GM19452 (cell line): ENCODE measurements around the gene EBF4.
A peak's percentile ranks its signal among the peaks of the same experiment; 100 is the strongest.

Experiments used
- ATAC-seq: cut with Tn5 transposase; IDR thresholded peaks from one replicate; pipeline ENCODE4 v1.9.1; 2021; ENCODE audit not compliant: unreplicated experiment

Gene EBF4

DNA sequence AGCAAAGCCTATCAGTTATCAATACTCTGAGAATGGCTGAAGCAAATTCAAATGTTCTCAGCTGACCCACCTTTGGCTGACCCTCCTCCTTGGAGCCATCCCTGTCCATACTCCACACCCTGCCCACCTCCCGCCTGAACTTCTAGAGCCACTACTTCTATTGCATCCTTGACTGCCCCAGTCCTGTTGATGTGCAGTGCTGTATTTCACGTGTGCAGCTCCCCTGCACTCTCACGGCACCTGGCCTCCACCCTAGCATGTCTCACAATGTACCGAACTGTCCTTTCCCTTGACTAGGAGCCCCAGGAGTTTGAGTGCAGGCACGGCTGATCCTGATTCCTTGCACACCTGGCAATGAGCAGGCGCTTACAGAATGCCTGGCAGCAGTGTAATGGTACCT lies 100.9 kb downstream of the EBF4 start:
- no peak for ATAC-seq

DNA sequence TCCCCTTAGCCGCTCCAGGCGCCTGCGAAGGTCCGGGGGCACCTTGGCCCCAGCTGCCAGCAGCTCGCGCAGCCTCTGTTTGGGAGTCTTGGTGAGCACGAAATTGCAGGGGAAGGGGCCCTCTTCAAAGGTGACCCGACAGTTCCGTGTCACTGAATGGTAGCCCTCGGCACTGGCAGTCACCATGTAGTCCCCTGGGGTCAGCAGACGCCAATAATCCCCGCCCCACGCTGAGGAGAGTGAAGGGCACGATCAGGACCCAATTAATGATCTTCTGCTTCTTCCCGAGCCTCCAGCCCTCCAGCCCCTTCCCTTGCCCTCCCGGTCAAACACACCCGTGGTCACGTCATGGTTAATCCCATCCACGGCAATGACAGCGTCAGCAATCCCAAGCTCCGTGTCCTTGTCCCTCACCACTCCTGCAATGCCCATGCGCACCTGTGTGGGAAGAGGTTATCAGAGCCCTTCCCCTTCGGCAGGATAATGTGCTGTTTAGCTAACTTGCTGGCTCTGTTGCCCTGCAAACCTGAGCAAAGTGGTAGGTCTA lies 101.7 kb downstream of the EBF4 start:
- ATAC-seq = no peak

DNA sequence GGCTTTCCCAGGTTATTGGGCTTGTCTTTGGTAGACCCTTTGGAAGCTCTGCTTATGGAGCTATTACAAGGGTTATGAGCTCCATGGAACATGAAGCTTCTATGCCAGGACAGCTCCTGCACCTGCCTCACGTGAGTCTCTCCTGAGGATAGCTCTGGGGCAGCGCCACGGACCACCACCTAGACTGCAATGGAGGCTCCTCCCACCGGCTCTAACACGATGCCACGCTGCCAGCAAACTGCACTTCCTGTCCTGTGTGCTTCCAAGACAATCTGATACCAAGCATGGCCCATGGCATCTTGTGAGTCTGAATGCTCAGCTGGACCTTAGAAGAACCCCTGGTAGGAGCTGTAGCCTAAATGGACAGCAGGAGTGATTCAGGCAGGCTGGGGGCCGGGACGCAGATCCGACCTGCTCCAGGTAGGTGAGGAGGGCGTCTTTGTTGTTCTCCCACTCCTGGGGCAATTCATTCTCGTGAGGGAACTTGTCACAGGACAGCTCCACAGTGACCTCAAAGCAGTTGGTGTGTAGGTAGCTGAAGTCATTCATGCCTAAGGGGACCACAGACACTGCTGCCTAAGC lies 102.4 kb downstream of the EBF4 start:
- no peak for ATAC-seq

DNA sequence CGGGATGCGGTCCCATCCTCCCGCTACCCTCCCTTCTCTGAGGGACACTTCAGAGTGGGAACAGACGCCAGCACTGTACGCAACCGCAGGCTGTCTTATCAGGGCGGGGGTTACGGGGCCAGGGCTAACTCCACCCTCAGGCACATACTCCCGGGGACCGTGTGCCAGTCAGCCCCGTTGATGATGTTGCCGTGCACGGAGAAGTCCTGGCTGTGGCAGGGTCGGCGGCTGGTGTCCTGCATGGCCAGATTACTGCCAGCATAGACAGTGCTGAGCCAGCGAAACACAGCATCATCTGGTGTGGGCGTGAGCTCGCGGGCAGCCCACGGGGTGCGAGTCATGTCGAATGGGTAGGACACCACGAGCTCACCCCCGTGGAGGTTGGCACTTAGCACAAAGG lies 102.9 kb downstream of the EBF4 start:
- no peak for ATAC-seq

DNA sequence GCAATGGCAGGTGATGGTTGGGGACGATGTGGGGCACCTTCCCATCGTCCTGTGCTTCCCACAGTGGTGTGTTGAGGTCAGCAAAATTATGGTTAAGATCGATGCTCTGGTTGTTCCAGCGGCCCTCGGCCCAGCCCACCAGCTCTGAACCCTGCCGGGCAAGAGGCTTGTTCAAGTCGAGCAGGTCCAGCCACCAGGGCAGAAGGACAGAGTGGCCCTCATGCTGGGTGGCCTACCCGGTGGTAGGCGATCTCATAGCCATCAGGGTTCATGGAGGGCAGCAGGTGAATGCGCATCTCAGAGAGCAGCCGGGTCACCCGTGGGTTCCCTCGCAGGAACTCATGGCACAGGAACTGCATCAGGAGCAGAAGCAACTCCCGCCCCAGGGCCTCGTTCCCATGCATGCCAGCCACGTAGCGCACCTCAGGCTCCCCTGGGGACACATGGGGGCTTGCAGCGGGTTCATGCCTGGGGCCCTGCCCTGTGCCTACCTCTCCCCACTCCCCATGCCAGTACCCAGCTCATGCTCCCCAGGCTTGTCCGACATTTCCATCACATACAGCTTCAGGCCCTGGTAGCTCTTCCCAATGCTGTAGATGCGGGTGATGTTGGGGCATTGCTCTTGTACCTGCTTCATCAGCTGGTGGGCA lies 103.6 kb downstream of the EBF4 start:
- no peak for ATAC-seq

DNA sequence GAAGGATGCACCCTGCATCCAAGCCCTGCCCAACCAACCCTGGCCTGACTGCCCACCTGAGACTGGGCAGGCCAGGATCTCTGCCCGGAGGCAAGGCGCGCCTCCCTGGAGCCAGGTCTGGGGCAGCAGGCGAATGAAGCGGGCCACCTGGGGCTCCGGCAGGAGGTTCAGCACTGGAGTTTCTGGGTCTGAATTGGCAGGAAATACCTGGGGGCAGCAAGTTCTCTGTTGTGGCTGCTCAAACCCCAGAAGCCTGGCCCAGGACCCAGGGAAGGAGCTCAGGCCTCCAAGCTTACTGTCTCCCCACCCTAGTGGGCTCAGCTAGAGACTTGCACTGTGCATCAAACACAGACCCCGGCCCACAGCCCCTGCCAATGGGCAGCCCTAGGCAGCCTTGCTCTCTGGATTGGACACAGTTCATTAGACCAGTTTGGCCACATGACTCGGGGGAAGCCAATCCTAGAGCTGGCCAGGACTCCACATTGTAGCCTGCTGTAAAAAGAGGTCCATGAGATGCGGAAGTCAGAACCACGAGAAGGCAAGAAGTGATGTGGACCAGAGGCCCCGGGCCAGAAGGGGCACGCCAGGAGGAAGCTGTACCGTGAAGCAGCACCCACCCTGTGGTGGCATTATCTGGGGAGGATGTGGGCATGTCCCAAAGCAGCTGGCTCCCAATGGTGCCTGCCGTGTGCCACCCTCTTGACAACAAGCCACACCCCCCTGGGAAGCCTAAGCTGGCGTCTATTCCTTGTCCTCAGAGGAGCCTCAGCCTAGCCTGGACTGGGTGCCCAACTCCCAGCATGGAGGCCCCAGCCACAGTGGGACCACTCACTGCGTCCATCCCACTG lies 104.8 kb downstream of the EBF4 start:
- ATAC-seq = no peak

DNA sequence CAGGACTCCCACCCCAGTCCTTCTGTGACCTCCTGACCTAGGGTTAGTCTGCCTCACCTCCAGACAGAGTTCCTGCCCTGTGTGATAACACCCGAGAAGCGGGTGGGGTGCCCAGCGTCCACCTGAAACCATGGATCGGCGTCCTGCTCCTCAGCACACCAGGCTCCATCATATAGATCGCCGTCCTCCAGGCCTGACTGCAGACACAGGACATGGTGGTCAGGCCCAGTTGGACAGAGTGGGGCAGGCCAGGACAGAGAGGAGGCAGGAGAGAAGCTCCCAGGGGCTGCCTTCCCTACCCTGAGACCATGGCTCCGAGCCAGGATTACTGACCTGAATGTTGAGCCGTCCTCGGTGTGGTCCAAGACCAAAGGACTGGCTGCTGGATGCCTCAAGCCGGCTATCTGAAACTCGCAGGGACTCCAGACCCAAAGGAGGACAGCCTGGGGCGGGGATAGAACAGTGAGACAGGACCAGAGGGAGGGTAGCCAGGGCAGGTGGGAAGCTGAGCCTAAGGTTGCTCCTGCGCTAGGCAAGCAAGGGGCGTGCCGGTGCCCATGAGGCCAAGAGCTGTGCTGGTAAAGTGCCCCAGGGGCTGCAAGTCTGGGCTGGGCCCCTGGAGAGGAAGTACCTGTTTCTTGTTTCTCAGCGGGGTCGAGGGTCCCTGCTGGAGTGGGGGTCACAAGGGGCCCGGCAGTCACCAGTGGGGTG lies 105.7 kb downstream of the EBF4 start:
- ATAC-seq = no peak

DNA sequence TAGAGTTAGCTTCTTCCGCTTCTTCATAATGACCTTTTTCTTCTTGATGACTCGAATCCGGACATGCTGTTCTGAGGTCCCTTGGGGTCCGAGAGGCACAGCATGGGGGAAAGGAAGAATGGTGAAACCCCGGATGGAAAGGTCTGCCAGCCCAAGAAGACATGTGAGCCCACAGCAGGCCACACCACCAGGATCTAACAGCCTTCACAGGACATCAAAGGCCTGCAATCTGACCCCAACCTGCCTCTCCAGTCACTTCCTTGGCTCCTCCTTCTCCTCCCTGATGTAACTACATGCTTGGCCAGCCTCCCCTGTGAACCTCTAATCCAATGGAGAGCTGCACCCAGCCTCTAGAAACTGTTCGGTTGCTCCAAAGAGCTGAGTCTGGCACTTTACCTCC lies 106.2 kb downstream of the EBF4 start:
- no peak for ATAC-seq

DNA sequence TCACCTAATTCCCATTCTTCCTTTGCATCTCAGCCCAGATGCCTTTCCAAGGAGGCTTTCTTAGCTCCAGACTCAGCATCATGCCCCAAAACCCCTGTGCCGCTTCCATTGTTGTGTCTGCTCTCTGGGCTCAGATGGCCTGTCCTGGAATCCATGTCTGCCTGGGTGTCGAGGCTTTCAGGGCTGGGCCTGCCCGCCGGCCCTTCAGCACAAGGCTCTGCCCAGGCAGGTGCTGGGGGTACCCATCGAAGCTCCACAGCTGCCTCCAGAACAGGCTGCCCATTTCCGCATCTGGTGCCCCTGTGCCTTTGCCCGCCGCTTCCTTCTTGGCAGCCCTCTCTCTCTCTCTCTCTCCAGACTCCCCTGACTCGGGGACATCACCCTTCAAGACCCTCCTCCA lies 106.7 kb downstream of the EBF4 start:
- no peak for ATAC-seq

DNA sequence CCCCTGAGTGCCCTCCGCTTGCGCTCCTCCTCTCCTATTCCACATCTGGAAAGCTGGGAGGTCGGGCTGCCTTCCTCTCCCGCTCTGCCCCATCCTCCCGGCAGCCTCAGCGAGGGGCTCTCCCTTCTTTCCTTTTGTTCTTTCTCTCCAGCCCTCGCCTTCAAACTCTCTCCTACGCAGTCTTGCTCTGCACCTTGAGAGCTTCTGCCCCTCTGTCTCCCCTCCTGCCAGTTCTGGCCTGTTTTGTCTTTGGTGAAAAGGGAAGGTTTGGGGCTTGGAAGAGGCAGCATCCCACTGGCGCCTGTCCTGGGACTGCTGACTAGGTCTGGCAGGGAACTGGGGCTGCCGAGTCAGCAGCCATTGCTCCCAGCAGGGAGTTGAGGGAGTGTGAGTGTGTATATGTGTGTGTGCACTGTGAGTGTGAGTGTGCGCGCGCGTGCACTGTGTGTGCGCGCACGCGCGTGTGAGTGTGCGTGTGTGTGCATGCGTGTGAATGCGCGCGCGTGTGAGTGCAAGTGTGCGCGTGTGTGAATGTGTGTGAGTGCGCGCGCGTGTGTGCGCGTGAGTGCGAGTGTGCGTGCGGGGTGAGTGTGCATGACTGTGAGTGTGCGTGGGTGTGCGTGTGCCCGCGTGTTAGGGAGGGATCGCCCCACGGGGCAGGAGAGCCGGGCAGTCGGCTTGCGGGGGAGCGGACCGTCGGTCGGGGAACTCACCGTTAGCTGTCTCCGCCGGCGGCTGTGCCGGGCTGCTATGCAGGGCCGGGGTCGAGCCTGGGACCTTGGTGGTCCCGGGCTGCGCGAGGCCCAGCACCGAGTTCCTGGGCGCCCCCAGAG lies 107.3 kb downstream of the EBF4 start:
- ATAC-seq = peak; percentile 13

DNA sequence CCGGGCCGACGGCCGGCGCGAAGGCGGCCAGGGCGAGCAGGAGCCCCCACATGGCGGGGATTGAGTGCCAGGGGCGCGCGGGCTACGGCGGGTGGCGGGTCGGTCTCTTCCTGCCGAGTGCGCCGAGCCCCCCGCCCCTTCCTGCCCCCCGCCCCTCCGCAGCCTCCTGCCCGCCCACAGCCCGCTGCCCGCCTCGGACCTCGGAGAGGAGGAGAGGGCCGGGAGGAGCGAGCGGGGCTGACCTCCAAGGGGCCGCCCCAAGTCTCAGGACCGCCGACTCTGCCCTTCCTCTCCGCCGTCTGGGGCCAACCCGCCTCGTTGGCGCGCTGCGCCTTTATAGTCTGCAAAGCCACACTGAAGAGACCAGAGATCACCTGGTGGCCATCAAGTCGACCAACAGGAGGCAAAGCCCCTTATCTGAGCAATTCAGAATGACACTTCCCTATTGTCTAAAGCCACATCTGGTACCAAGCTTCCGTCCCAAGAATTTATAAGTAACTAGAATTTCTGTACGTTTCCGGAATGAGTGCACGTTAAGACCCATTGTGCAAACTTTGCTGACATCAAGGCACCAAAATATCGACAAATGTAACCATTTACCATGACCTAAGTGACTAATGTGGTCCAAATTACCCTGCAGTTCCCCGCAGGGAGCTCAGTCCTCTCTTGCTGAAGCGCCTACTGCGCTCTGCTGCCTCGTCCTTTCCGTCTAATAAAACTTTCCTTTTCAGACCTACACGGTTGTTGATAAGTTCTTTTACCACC lies 108.1 kb downstream of the EBF4 start, which contains the start of gene CPXM1:
TSS of gene CPXM1 (minus strand) at position 107 of the 765 bp plus-strand sequence. CDS start at position 52, 55 bp downstream.
- ATAC-seq = peak; percentile 70

DNA sequence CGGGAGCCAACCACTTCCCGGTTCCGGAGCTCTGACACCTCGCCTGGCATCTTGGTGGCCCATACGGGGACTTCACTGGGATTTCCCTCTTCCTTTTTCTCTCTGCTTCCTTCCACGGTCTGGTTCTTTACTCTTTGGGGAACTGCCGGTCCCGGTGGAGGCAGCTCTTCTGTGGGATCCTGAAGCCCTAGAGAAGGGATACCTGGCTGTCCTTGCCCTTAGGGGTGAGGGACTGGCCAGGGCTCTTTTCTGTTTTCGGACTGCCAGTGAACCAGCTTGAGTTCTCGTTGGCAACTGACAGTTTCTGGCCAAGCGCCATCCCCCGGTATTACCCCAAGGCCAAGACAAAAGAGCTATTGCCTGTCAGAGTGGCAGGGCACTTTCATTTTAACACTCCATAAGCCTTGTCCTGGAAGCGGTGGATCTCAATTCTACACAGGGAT lies 108.7 kb downstream of the EBF4 start:
- ATAC-seq = no peak

DNA sequence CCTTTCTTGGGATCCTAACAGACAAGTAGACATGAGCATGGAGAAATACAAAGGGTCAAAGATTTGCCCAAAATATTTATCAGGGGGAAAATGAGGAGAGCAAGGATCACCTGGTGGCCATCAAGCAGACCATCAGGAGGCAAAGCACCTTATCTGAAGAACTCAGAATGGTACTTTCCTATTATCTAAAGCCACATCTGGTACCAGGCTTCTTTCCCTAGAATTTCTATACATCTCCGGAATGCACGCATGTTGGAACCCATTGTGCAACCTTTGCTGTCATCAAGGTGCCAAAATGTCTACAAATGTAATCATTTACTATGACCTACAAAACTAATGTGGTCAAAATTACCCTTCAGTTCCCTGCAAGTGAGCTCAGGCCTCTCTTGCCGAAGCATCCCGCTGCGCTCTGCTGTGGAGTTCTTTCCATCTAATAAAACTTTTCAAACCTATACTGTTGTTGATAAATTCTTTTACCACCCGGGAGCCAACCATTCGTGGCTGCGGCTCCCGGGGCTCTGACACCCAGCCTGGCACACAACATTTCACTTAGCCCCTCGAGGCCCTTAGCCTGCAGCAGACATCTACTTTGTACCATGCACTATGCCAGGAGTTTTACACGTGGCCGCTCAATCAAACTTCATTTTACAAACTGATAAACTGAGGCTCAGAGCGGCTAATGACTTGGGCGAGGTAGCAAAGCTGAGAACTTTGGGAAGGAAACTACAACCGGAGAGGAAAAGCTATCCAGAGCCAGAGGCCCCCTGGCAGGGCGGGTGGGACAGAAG lies 111.7 kb downstream of the EBF4 start:
- ATAC-seq = no peak

DNA sequence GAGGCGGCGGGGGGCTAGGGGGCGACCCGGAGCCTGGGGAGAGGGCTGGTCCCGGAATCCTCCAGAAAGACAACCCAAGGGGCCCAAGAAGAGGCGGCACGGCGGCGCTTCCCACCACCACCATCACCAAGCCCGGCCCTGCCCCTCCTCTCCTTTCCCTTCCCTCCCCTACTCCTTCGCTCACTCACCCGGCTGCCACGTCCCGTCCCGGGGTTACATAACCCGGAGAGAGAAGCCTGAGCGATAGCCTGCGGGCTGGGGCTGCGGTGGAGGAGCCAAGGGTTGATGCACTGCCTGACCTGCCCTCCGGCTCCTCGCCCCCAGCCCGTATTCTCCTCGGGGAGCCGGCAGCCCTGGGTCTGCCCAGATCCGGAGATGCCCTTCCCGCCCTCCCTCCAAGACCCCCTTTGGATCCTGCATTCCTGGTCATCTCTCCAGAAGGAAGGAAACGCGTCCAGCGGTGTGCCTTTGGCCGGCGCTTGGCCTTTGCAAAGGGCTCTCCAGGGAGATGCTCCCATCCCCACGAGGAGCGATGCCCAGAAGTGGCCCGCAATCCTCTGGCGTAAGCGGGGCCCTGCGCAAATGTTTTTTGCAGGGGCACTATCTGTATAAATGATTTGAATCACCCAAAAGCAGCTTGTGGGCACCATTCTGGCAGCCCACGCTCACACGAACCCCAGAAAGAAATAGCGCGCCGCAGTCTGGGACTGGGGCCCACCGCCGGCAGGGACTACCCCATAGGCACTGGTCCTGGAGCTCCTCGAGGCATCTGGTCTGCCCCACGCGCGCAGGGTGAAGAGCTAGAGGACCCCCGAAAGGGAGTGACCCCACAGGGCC lies 112.5 kb downstream of the EBF4 start:
- no peak for ATAC-seq

DNA sequence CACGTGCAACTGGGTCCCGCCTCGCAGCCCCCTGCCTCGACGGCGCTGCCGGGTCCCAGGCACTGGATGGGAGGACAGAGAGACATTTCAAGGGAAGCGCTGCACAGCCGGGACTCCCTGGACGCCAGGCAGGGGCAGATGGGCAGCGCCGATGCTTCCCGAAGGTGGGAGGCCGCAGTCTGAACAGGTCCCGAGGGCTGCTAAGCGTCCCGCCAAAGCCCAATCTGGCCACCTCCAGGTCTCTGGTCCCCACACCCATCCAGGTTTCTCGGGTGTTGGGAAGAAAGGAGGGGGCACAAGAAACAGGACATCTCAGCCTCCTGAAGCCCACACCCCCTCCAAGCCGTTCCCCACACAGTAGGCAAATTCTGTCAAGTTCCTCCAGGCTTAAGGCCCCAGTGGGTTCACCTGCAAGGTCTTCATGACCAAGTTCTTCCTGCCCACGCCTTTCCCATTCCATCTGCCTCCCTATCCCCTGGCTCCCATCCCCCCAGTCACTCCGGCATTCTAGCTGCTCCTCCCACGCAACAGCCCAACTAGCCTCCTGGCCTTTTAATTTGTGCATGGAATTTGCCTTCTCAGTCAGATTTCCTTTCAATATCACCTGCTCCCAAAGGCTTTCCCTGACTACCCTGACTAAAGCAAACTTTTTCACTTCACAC lies 113.2 kb downstream of the EBF4 start:
- ATAC-seq = no peak

DNA sequence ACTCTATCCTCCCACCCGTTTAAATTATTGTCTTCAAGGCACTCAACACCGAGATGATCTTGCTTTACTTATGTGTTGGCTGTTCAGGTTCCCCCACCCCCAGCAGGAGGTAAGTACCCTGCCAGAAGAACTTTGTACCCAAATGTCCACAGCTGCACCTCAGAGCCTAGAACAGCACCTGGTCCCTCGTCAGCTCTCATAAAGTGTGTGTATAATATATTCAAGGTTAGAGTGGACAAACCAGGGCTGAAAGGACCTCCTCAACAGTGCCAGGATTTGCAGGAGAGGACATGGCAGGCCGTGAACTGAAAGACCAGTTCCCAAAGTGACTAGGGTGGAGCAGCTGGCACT lies 113.7 kb downstream of the EBF4 start:
- ATAC-seq = no peak

DNA sequence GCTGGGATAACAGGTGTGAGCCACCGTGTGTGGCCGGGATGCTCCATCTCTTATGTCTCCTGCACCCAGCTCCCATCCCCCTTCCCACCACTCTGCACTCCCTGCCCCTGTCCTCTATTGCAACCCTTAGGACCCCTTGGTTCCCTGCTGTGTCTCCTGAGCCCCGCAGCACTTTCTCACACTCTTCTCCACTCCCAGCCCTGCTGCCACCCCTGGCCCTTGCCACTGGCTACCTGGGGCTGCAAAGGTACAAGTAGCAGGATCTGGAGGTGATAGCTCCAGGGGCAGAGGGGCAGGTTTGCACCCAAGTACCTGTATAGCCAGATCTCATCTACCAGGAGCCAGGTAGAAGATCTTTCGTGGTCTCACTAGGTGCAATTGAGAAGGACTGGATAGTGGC lies 114.4 kb downstream of the EBF4 start:
- ATAC-seq = no peak
